GM18511 (cell line): Measurements from ENCODE around the gene TNFRSF1A.
"Not testable (repeated sequence)": the region's sequence is repeated elsewhere in the genome, so short reads cannot be mapped to it uniquely, and the experiment has no call there.

Experiments used
- ATAC-seq: cut with Tn5 transposase; IDR thresholded peaks from one replicate; pipeline ENCODE4 v1.9.1; 2021; ENCODE audit warnings: mild to moderate bottlenecking, moderate library complexity; ENCODE audit not compliant: unreplicated experiment

Gene TNFRSF1A

GRCh38 chr12:6338536-6338935, 3.3 kb downstream of the TNFRSF1A start:
- not testable (repeated sequence) for ATAC-seq

GRCh38 chr12:6337958-6338433, 3.9 kb downstream of the TNFRSF1A start:
- ATAC-seq = no peak

GRCh38 chr12:6336889-6337853, 4.7 kb downstream of the TNFRSF1A start:
- ATAC-seq = no peak

DNA sequence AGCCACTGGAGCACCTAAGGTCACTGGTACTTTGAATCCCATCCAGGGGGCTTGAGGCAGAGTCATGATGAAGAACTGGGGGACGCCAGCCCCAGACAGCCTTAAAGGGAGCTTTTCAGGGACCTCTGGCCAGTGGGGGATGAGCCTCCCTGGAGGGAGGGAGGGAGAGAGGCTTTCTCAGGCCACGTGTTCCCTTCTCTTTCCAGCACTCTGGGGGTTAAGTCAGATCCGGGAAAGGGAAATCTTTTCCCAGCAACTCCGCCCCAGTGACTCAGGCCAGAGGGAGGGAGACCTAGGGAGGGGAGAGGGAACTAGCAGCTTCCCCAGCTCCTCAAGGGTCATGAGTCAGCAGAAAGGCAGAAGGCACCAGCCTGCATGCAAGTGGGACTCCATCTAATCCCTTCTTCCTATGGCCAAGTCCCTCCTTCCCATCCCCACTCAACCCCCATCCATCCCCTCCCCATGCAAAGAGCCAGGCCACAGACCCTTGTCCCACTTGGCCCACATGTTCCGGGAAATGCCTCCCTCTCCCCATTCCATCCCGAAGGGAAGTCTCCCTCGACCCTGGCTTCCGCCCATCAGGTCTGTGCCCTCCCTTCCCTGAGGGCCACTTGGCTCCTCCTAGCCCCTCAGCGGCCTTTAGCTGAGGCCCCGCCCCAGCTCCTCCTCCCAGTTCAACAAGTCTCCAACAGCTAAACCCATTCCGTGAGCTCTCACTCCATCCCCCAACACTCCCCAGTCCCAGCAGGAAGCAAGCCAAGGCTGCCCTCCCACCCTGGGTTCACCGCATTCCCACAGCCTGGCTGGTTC, 5.6 kb downstream of the TNFRSF1A start:
- ATAC-seq = no peak

DNA sequence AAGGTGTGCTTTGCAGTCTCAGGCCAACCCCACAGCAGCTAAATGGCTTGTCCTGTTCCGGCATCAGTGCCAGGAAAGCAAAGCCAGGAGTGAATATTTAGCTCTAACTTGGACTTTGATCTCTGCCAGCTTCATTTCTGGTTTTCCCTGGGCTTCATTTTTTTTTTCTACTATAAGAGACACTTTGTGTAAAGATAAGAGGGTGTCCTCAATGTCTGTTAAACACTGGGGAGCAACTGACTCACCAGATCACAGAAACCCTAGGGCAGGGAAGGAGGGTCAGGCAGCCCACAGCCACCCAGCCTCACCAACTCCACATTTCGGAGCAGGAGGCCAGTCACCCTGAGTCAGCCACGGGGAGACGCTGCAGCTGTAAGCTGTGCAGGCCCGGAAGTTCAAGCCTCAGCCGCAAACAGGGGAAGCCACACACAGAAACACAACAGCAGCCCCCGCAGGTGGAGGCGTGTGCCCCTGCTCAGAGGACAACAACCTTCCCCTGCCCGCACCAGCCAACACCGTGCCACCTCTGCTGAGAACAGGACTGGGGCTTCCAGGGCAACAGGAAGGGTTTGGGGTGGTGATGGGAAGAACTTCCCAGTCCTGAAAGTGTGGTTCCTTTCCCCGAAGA, 6.3 kb downstream of the TNFRSF1A start:
- peak; percentile 84 for ATAC-seq

DNA sequence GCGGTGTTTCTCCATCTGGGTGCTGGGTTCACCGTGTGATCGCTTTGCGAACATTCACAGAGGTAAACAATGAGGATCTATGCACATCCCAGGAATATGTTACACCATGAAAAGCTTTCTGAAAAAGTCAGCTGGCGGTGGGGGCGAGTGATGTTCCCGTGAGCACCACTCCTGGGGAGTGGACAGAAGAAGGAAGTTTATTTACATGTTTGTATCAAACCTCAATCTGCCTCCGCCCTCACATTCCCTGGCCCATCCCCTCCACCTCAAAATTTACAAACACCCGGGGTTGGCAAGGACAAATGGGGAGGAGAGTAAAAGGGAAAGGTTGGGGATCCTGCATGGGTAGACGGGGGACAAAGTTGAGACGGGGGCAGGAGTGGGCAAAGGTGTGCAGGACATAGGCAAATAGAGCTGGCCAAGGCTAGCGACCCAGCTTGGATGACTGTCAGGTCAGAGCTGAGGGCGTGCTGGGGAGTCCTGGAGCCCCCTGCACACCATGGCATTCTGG, 6.9 kb downstream of the TNFRSF1A start:
- no peak for ATAC-seq

- ATAC-seq = no peak
Observed at GRCh38 chr12:6334359-6334758, 7.5 kb downstream of the TNFRSF1A start.

- ATAC-seq = no peak
Observed at GRCh38 chr12:6333566-6333965, 8.3 kb downstream of the TNFRSF1A start.

- ATAC-seq = no peak
Observed at GRCh38 chr12:6333029-6333428, 8.8 kb downstream of the TNFRSF1A start.

- ATAC-seq = no peak
Observed at GRCh38 chr12:6332459-6332858, 9.4 kb downstream of the TNFRSF1A start.

DNA sequence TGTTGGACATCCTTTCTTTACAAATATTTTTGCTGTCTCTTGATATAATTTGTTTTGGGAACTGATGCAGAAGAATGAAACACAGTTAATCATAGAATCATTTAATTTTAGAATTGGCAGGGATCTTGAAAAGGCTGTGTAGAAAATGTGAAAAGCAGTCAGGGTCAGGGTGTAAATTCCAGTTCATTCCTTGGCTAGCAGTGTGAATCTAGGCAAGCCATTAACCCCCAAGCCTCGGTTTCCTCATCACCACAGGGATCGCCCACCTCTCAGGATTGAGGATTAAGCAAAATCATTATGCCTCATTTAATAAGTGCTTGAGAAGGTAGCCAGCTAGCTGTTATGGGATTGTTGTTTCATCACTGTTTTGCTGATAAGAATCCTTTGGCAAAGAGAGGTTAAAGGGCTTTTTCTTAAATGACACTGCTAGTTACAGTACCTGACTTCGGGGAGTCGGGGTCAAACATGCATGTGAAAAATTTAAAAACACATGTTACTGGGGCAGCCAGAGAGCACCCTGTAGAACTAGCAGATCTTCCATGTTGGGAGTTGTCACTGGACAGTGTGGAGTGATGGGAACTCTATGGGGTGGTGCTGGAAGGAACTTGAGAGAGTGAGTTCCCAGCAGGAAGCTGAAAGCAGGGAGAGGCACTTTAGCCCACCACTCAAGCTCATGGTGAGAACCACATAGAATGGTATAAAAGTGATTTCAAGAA, 10.7 kb downstream of the TNFRSF1A start:
- no peak for ATAC-seq

- ATAC-seq = peak; percentile 89
Observed at GRCh38 chr12:6330192-6330591, 11.7 kb downstream of the TNFRSF1A start.

- ATAC-seq = no peak
Observed at GRCh38 chr12:6329703-6330064, 12.2 kb downstream of the TNFRSF1A start.

GRCh38 chr12:6328945-6329702, 12.8 kb downstream of the TNFRSF1A start:
- ATAC-seq = no peak

GRCh38 chr12:6328045-6328779, 13.7 kb downstream of the TNFRSF1A start:
- ATAC-seq = no peak

- ATAC-seq = no peak
Observed at GRCh38 chr12:6327229-6328041, 14.4 kb downstream of the TNFRSF1A start.

DNA sequence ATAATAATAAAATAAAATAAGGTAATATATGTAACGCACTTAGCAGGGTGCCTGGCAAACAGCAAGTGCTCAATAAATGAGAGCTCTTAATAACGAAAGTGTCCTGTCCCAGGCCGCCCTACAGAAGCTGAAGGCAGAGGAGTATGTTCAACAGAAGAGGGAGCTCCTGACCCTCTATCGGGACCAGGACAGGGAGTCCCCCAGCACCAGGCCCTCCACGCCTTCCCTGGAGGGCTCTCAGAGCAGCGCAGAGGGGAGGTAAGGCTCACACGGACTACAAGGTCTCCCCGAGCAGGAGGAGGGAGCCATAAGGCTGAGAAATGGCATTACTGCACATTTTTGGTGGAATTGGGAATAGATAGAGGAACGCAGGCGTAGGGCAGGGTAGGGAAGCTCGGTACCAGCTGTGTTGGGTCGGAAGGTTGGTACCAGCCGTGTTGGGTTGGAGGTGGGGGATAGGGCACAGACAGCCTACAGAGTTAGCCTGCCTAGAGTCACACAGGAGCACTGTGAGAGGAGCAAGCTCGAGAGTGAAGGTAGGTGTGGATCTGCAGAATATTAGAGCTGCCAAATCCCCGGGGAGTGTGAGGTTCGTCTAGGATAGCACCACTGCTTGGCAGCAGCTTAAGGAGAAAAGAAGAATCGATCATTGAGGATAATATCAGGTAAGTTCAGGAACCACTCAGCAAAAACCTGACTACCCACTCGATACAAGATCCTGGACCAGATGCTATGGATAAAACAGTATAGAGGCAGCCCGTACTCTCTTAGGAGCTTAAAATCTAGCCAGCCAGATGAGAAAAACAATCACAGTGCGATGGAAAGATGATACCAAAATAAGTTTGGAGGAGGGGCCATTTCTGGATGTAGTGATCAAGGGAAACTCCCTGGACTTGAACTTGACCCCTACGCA, 15.3 kb downstream of the TNFRSF1A start:
- no peak for ATAC-seq
